ENCODE measurements around the gene SDC3.

DNA sequence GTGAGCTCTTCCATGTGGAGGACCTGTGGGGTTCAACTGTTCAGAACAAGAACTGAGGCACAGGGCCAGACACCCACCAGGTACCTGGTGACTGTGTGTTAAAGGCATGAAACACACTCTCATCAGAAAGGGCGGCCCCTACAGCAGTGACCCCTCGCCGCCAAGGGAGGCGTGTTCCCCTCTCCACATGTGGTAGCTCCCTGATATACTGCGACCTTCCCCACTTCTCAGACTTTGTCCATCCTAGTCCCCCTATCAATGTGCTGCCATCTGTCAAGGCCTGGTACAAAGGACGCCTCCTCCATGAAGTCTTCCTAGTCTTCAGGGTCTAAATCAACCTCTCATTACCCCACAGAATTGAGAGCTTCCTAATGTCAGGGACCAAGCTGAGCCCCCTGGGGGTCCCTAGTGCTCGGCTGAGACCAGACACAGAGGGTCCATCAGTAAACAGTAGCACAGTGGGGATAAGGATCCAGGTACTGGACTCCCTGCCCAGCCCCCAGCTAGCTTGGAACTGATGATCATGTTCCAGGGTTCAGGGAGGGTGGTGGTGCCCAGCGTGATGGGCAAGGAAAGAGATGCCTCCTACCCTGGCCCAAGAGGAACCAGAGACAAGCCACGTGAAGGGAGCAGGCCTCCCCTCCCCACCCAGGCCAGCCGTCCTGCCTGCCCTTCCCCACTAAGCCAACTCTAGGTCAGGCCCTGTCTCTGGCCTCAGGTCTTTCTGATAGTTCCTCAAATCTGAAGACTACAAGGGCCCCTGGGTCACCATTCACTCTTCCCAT, 10.3 kb downstream of the SDC3 start:
- TF ChIP-seq, protein P1, sequence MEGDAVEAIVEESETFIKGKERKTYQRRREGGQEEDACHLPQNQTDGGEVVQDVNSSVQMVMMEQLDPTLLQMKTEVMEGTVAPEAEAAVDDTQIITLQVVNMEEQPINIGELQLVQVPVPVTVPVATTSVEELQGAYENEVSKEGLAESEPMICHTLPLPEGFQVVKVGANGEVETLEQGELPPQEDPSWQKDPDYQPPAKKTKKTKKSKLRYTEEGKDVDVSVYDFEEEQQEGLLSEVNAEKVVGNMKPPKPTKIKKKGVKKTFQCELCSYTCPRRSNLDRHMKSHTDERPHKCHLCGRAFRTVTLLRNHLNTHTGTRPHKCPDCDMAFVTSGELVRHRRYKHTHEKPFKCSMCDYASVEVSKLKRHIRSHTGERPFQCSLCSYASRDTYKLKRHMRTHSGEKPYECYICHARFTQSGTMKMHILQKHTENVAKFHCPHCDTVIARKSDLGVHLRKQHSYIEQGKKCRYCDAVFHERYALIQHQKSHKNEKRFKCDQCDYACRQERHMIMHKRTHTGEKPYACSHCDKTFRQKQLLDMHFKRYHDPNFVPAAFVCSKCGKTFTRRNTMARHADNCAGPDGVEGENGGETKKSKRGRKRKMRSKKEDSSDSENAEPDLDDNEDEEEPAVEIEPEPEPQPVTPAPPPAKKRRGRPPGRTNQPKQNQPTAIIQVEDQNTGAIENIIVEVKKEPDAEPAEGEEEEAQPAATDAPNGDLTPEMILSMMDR (IDR thresholded peaks at IDR 0.05), result no peak
- no peak for TF ChIP-seq POLR2A (IDR thresholded peaks at IDR 0.05)

All from lower leg skin (tissue), 3 donors.